Activated CD4-positive, CD25-positive, alpha-beta regulatory T cell treated with anti-CD3 and anti-CD28 coated beads, Interleukin-2, amount 50 U/mL, for 72 hours (primary cell): ENCODE results near the gene TBXAS1.
"Not testable (repeated sequence)": the region's sequence is repeated elsewhere in the genome, so short reads cannot be mapped to it uniquely, and the experiment has no call there.

ENCODE experiments used
- DNase-seq: peaks from one replicate; pipeline ENCODE4 v3.0.0; 2021

Gene TBXAS1

DNA sequence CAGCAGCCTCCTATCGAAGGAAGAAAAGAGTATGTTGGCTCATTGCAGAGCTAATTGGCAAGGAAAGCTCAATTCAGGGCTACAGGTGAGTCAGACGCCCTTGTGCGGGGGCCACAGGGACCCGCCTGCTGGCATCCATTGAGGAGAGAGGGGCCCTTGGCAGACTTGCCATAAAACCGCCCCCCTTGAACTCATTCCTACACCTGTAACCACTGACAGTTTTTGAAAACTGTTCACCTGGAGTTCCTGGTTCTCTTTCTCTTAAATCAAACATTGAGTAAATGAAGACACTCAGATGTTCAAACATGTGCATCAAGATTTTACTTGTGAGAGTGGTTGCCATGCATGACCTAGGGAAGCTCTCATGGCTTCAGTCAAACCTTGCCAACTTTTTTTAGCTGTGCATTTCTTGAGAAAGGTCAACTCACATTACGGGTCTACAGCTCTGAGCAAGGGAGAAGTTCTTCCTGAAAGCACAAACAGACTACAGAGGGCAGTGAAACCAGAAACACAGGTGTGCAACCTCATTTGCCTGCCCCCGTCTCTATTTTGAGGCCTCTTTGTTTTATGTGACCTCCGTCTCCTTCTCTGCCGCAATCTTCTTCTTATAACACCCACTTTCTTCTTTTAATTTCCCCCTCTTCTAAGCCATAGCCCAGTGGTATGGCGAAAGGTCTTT, 87.8 kb downstream of the TBXAS1 start:
- DNase-seq = no peak

DNA sequence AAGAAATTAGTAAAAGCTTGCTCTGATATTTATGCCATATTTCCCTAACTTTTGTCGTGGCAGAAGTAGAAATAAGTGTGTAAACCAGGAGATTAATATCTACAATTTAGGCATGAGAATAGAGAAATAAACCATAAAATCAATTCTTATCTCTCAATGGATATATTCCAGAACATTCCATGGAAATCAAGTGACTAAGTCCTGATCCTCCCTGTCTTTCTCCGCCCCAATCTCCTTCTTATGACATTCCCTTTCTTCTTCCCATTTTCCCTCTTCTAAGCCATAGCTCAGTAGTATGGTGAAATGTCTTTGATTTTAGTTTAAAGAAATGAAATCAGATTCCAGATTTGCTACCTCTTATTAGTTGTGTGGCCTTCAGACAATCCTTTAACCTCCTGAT, 88.8 kb downstream of the TBXAS1 start:
- DNase-seq = no peak

GRCh38 chr7:139918480-139918879, 89.4 kb downstream of the TBXAS1 start:
- no peak for DNase-seq

GRCh38 chr7:139923090-139923489, 94.0 kb downstream of the TBXAS1 start:
- no peak for DNase-seq

DNA sequence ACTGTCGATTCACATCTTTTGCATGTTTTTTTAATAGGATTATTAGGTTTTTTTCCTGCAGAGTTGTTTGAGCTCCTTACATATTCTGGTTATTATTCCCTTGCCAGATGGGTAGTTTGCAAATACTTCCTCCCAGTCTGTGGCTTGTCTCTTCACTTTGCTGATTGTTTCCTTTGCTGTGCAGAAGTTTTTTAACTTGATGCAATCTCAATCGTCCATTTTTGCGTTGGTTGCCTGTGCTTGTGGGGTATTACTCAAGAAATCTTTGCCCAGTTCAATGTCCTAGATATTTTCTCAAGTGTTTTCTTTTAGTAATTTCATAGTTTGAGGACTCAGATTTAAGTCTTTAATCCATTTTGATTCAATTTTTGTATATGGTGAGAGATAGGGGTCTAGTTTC, 95.4 kb downstream of the TBXAS1 start:
- DNase-seq = no peak

- not testable (repeated sequence) for DNase-seq
These were observed 100.2 kb downstream of the TBXAS1 start for GRCh38 chr7:139929221-139929620.

GRCh38 chr7:139930286-139930965, 101.4 kb downstream of the TBXAS1 start:
- no peak for DNase-seq

- no peak for DNase-seq
These were observed 102.3 kb downstream of the TBXAS1 start for GRCh38 chr7:139931190-139931934.

GRCh38 chr7:139932531-139932930, 103.5 kb downstream of the TBXAS1 start:
- DNase-seq = no peak

DNA sequence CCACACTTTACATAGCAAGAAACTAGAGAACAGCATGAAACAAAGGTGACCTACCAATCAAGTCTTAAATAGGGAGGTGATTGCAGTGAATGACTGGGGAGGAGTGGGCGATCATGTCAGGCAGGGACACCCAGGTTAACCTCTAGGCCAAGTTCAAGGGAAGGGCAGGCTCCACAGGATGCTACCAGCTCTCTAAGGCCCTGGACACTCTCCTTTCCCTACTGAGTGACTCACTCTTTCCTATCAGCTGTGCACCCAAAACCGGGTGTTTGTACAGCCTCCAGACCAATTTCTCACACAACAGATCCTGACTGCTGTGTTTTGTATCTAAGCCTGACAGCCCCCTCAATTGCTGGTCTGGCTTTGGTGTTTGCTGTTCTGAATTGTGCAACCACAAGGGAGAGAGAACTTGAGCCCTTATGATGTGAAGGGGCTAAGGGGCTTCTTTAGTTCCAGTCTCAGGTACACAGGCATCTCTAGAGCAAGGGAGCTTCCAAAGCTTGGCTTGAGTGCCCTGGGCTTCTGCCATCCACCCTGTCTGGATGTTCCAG, 107.8 kb downstream of the TBXAS1 start:
- DNase-seq = no peak

DNA sequence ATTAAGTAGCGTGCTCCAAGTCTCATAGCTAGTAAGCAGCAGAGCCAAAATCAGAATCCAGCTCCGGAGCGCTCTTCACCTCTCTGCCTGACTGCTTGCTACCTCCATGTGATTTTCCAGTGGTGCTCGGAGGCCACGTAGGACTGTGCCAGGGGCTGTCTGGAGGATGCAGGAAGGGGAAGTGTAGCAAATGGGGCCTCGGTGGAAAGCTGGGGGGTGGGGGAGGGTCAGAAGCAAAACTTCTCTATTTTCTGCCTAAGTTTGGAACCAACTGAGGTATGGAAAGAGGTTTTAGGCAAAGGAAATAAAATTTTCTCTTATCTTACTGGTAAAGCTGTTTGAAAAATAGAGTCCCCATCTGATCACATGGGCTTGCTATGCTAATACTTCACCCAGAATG, 108.7 kb downstream of the TBXAS1 start:
- DNase-seq = no peak

DNA sequence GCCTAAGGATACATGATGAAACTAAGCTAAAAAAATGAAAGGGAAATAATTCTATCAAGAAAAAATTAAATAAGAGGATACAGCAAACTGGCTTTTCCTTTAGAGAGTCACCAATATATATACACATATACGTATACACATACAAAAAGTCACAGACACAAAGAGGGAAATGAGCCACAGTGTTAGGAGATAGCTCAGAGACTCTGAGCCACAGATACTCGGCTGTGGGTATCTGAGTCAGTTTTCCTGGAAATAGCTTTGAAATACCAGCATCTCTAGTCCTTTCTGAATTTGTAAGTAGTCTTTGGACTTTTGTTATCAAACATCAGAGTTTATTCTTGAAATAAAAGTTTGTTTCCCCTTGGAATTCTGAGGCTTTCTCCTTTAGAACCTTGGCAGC, 111.8 kb downstream of the TBXAS1 start:
- no peak for DNase-seq

GRCh38 chr7:139941421-139941820, 112.4 kb downstream of the TBXAS1 start:
- no peak for DNase-seq

GRCh38 chr7:139941866-139942265, 112.8 kb downstream of the TBXAS1 start:
- DNase-seq = no peak

DNA sequence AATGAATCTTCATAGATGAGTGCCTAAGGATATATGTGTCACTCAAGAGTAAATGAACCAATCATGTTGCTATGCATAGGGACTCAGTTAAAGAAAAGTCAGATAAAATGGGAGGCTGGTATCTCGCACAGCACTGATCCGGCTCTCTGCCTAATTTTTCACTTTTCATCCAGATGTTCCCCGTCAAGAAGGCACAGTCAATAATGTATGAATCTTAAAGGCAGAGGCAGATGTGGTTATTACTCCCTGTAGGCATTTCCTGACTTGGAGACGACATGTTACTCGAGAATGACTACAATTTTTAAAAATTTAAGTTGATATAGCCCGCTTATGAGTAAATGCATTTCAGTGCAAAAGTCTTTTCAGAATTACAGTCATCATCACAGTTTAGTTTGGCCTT, 113.6 kb downstream of the TBXAS1 start:
- DNase-seq = no peak

DNA sequence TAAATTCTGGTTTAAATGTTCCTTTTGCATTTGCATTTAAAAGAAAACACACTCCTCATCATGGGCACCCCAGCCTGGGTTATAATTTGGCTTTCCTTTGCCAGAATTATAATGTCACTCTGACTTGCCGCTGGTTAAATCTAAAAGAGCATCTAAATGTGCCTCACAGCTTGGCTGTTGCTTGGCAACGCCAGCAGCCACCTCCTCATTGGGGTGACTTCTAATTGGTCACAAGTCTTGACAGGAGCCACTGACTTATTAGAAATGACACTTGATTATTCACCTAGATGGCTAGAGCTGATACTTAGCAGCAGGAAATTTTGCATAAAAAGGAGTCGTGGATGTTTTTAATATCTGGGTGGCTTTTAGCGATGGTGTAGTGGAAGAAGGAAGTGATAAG, 114.3 kb downstream of the TBXAS1 start:
- DNase-seq = no peak

DNA sequence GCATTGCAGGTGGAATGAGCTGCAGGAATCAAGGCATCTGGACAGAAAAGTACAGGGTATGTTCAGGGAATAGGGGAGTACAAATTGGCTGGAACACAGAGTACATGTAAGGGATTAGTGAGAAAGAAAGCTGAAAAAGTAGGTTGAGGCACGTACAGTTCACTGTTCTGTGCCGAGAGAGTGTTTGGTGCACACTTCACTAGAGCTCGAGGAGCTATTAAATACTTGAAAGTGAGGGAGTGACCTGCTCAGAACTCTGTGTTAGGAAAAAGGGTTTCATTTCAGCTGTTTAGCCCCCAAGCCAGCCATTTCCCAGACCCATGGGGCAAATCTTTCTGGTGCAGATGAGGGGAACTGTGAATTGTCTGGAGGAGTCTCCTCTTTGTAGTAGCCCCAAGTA, 115.2 kb downstream of the TBXAS1 start:
- DNase-seq = no peak

- no peak for DNase-seq
These were observed 117.5 kb downstream of the TBXAS1 start for GRCh38 chr7:139946533-139946932.

- no peak for DNase-seq
These were observed 118.0 kb downstream of the TBXAS1 start for GRCh38 chr7:139947021-139947420.

GRCh38 chr7:139948167-139948566, 119.1 kb downstream of the TBXAS1 start:
- DNase-seq = no peak

GRCh38 chr7:139948587-139949335, 119.7 kb downstream of the TBXAS1 start:
- DNase-seq = no peak

- no peak for DNase-seq
These were observed 120.6 kb downstream of the TBXAS1 start for GRCh38 chr7:139949629-139950028.
